Coronary artery (tissue), 2 donors: ENCODE measurements around the gene NONO.
A peak's percentile ranks its signal among the peaks of the same experiment; 100 is the strongest.
"Not testable (repeated sequence)": the region's sequence is repeated elsewhere in the genome, so short reads cannot be mapped to it uniquely, and the experiment has no call there.

Experiments
- DNase-seq: peaks from one replicate; pipeline ENCODE4 v3.0.0-alpha.2; 2017; ENCODE audit warnings: low spot score
- H3K27ac ChIP-seq, 2 donors: fragments of 200-600 bp; sonication (generic); one replicate each; pipeline ENCODE4 v1.5.1; 2016 to 2019
- H3K4me3 ChIP-seq: fragments of 200-600 bp; sonication (generic); 2 replicates; pipeline ENCODE4 v1.5.1; 2016; ENCODE audit warnings: mild to moderate bottlenecking, moderate library complexity
- TF ChIP-seq, protein P1 (sequence below): fragments of 200-600 bp; sonication (generic); IDR thresholded peaks from one replicate; pipeline ENCODE4 v1.5.1; 2019; ENCODE audit warnings: antibody characterized with exemption

Gene NONO

DNA sequence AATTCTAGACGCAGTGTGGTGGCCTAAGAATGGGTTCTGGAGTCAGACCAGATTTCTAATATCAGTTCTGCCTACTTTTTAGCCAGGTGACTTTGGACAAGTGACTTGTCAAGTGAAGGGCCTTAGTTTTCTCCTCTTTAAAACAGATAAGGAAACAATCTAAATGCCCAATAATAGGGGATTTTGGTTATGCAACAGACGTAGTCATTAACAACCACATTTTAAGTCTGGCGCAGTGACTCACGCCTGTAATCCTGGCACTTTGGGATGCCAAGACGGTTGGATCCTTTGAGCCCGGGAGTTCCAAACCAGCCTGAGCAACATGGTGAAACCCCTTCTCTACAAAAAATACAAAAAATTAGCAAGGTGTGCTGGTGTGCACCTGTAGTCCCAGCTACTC is 27.4 kb upstream of the NONO start:
- no peak overlapping the region for H3K4me3 ChIP-seq
- DNase-seq, result no peak
- H3K27ac ChIP-seq, result no peak overlapping the region
- TF ChIP-seq, protein P1, sequence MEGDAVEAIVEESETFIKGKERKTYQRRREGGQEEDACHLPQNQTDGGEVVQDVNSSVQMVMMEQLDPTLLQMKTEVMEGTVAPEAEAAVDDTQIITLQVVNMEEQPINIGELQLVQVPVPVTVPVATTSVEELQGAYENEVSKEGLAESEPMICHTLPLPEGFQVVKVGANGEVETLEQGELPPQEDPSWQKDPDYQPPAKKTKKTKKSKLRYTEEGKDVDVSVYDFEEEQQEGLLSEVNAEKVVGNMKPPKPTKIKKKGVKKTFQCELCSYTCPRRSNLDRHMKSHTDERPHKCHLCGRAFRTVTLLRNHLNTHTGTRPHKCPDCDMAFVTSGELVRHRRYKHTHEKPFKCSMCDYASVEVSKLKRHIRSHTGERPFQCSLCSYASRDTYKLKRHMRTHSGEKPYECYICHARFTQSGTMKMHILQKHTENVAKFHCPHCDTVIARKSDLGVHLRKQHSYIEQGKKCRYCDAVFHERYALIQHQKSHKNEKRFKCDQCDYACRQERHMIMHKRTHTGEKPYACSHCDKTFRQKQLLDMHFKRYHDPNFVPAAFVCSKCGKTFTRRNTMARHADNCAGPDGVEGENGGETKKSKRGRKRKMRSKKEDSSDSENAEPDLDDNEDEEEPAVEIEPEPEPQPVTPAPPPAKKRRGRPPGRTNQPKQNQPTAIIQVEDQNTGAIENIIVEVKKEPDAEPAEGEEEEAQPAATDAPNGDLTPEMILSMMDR, result no peak

DNA sequence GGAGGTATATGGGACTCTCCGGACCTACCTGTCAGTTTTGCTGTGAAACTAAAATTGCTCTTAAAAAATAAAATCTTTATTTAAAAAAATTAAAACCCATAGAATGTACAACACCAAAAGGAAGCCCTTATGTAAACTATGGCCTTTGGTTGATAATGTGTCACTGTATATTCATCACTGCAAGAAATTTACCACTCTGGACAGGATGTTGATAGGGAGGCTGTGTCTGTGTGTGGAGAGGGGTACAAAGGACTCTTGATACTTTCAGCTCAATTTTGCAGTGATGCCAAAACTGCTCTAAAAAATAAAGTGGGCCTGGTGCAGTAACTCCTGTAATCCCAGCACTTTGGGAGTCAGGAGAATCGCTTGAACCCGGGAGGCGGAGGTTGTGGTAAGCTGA is 26.6 kb upstream of the NONO start:
- Histone ChIP-seq H3K27ac (no peak overlapping the region), H3K4me3 (no peak overlapping the region)
- no peak for DNase-seq
- TF ChIP-seq, protein P1, result no peak

DNA sequence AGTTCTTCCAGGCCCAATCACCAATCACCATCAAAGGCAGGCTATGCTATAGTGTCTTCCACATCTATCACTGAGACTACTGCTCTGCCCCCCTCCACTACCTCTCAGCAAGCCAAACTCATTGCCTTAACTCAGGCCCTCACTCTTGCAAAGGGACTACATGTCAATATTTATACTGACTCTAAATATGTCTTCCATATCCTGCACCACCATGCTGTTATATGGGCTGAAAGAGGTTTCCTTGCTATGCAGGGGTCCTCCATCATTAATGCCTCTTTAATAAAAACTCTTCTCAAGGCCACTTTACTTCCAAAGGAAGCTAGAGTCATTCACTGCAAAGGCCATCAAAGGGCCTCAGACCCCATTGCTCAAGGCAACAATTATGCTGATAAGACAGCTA is 14.8 kb upstream of the NONO start:
- H3K4me3 ChIP-seq, H3K27ac ChIP-seq, DNase-seq: not testable (repeated sequence)

DNA sequence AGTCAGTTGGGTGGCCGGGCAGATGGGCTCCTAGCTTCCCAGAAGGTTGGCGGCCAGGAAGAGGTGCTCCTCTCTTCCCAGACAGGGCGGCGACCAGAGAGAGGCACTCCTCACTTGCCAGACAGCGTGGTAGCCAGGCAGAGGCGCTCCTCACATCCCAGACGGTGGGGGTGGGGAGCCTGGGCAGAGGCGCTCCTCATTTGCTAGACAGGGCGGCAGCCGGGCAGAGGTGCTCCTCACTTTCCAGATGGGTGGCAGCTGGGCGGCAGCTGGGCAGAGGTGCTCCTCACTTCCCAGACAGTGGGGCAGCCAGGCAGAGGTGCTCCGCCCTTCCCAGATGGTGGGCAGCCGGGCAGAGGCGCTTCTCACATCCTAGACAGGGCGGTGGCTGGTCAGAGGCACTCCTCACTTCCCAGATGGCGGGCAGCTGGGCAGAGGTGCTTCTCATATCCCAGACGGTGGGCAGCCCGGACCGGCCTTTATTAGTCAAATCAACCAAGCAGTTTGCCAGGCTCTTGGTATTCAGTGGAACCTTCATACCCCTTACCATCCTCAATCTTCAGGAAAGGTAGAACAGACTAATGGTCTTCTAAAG is 13.5 kb upstream of the NONO start:
- Histone ChIP-seq H3K4me3 (no peak overlapping the region), H3K27ac (no peak overlapping the region)
- DNase-seq, result no peak
- TF ChIP-seq, protein P1, result no peak

DNA sequence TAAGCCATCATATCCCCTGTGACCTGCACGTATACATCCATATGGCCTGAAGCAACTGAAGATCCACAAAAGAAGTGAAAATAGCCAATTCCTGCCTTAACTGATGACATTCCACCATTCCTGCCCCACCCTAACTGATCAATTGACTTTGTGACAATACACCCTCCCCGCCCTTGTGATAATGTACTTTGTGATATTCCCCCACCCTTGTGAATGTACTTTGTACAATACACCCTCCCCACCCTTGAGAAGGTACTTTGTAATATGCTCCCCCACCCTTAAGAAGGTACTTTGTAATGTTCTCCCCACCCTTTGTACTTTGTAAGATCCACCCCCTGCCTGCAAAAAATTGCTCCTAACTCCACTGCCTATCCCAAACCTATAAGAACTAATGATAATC is 11.1 kb upstream of the NONO start:
- DNase-seq, H3K27ac ChIP-seq, H3K4me3 ChIP-seq: not testable (repeated sequence)

DNA sequence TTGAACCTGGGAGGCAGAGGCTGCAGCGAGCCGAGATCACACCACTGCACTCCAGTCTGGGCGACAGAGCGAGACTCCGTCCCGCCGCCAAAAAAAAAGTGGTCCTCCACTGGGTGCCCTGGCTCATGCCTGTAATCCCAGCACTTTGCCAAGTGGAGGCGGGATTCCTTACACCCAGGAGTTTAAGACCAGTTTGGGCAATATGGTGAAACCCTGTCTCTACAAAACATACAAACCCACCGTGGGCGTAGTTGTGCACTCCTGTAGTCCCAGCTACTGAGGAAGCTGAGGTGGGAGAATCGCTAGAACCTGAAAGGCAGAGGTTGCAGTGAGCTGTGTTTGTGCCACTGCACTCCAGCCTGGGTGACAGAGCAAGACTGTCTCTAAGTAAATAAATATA is 2.1 kb upstream of the NONO start:
- DNase-seq, H3K4me3 ChIP-seq, H3K27ac ChIP-seq: not testable (repeated sequence)

DNA sequence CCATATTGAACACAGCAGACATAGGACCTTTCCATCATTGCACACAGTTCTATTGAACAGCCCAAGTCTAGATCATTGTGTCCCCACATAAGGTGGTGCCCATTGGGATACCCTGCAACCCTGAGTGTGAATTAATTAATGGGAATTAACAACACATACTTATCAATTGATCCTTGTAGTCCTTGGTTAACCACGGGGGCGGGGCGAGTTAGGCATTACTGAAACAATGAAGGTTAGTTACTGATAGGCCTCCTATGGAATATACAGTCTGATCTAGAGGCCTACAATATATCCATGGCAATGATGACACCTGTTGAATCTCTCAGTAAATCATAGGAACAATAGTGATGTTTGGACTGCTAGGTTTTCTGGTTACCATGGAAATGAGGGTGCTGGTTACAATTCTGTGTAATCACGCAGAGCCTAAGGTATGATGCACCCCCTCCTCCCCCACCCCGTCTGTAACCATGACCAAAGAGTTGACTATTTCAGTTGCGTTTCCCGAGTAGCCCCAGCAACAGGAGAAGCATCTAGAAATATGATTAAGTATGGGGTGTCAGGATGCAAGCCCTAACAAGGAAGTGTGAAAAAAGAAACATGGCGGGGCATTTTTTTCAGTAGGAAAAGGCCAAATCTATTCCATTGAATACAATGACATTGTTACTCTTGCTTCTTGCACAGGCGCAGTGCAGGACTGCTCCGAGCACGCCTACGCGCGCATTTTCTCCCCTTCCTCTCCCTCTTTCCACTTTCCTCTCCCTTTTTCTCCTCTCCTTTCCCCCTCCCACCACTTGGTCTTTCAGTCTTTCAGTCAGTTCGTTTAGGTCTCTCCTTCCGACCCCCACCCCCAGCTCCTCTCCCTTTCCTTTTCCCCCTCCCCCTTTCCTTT is 677 bp upstream of the NONO start:
- TF ChIP-seq, protein P1, result no peak
- no peak for DNase-seq
- Histone ChIP-seq H3K27ac (peak overlapping the region; percentile 65 to 92), H3K4me3 (peak overlapping the region; percentile 68)

DNA sequence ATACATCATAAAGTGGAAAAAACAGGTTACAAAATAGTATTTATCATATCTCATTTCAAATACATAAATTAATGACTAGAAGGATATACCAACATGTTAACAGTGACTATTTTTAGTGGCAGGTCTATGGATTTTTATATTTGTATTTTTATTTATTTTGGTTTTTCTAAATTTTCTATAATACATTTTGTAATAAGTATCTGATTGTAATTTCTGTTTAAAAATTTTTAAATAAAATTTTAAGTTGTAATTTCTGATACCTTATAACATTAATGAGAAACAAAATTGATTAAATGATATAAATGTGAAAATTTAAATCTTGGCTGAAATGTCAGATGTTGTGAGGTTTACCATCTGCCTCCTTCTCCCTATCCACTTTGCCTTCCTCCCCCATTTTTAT is 2.5 kb downstream of the NONO start:
- no peak for DNase-seq
- TF ChIP-seq, protein P1, result no peak
- Histone ChIP-seq H3K27ac (no peak overlapping the region), H3K4me3 (no peak overlapping the region)
